GM10248 (cell line): Measurements from ENCODE around the gene MAEA.

Experiments
- CTCF ChIA-PET: fragments of 300-600 bp; sonication (Branson Sonifier 250); formaldehyde crosslinking; extraction: SDS; loops from one replicate; lab custom pipeline; 2021; ENCODE audit warnings: antibody characterized with exemption; lab: Yijun Ruan, JAX
- POLR2A ChIA-PET: fragments of 350-650 bp; sonication (Branson Sonifier 250); formaldehyde crosslinking; extraction: SDS; loops from one replicate; lab custom pipeline; 2020; ENCODE audit warnings: antibody characterized with exemption; lab: Yijun Ruan, JAX
- DNase-seq: peaks from one replicate; pipeline ENCODE4 v3.0.0; 2012; ENCODE audit errors: extremely low spot score
- CTCF ChIP-seq: IDR thresholded peaks from 2 replicates; pipeline ENCODE4 v1.5.1; 2012; ENCODE audit warnings: mild to moderate bottlenecking, low read depth; ENCODE audit errors: extremely low read depth, missing control alignments, control extremely low read depth

MAEA gene

GRCh38 chr4:1361431-1361830 lies 71.7 kb downstream of the MAEA start:
- no peak for TF ChIP-seq CTCF
- no peak for DNase-seq
- ChIA-PET CTCF (interaction anchor here (1.1 kb wide), 1 partner anchor 9 kb away, joined by 4 read pairs; no protein-coding TSS in a partner anchor), POLR2A (no interaction called here)

GRCh38 chr4:1362046-1362445 lies 72.4 kb downstream of the MAEA start:
- CTCF ChIA-PET: interaction anchor here (1.5 kb wide), 1 partner anchor 9 kb away, joined by 3 read pairs; no protein-coding TSS in a partner anchor
- POLR2A ChIA-PET: no interaction called here

DNA sequence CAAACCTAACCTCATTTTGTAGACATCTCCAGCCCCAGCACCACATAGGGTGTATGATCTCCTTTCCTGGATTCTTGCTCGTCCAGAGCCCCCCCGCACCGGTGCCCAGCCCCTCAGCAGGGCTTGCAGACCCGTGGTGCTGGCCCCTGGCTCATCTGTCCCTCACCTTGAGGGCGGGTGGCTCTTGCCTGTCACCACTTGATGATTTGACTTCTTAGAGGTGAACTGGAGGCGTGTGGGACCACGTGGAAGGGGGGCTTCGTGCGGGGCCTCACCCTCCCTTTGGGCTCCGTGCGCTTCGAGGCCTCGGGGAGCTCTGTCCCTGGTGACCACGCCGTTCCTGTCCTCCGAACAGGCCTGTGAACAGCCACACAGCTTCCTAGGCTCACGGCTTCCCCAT lies 72.8 kb downstream of the MAEA start:
- ChIA-PET POLR2A (no interaction called here), CTCF (interaction anchor here (1.5 kb wide), 1 partner anchor 9 kb away, joined by 3 read pairs; no protein-coding TSS in a partner anchor)
- no peak for TF ChIP-seq CTCF
- no peak for DNase-seq

More at GRCh38 chr4:1362046-1362445, 72.4 kb downstream of the MAEA start:
- no peak for DNase-seq
- TF ChIP-seq CTCF: no peak

- no peak for TF ChIP-seq CTCF
- no peak for DNase-seq
- POLR2A ChIA-PET: no interaction called here
These were observed 73.8 kb downstream of the MAEA start for GRCh38 chr4:1363513-1363912.

DNA sequence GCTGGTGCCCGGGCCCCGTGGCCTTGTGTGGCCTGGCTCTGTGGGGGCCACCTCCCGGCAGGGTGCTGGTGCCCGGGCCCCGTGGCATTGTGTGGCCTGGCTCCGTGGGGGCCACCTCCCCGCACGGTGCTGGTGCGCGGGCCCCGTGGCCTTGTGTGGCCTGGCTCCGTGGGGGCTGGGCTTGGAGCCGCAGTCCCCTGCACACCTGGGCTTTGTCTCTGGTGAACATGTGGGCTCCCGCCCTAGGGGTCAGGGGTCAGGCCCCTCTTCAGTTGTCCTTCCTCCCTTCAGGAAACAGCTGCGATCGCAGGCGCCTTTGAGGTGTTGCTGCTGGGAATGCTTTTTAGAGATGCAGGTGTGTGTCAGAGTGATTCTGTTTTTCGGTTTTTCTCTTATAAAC lies 74.5 kb downstream of the MAEA start:
- CTCF ChIA-PET: interaction anchor here (1.0 to 2.6 kb wide), 2 partner anchors 8 to 12 kb away, joined by 6 to 14 read pairs; no protein-coding TSS in a partner anchor
- no peak for TF ChIP-seq CTCF
- POLR2A ChIA-PET: no interaction called here
- DNase-seq: no peak

More at GRCh38 chr4:1363513-1363912, 73.8 kb downstream of the MAEA start:
- CTCF ChIA-PET: interaction anchor here (1.5 kb wide), 1 partner anchor 10 kb away, joined by 3 read pairs; no protein-coding TSS in a partner anchor

DNA sequence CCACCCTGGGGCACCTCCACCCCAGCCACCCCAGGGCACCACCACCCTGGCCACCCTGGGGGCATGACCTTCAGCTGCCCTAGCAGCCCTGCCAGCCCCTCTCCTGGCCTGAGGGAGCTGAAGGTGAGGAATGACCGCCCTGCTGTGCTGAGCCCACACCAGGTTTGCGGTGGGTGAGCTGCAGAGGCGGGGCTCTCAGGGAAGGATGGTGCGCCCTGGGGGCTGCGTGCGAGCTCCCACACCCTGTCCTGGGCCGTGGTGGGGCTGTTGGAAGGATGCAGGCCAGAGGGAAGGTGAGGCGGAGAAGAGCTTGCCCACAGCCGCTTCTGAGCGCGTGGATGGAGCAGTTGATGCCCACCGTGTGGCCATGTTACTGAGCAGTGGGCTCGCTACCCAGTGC lies 75.1 kb downstream of the MAEA start:
- ChIA-PET POLR2A (no interaction called here), CTCF (interaction anchor here (1.0 to 2.6 kb wide), 2 partner anchors 9 to 12 kb away, joined by 6 to 14 read pairs; no protein-coding TSS in a partner anchor)

More for the DNA sequence above, 75.1 kb downstream of the MAEA start:
- TF ChIP-seq CTCF: no peak
- no peak for DNase-seq
